SJCRH30 (cell line): ENCODE measurements around the gene MON1A. TPM values are rescaled to one million over a fixed set of nuclear protein-coding genes. Genes with fewer than 3 reads are reported as not detected.
"Not testable (repeated sequence)": the region's sequence is repeated elsewhere in the genome, so short reads cannot be mapped to it uniquely, and the experiment has no call there.

Source experiments
- DNase-seq, 2 experiments: peaks; one replicate each; pipeline ENCODE4 v3.0.0-alpha.2; 2015 to 2020
- H3K27ac ChIP-seq: fragments of 250-450 bp; sonication (Bioruptor Pico); 2 replicates; pipeline ENCODE4 v1.5.1; 2020; ENCODE audit warnings: mild to moderate bottlenecking, moderate library complexity
- H3K27me3 ChIP-seq: fragments of 250-450 bp; sonication (Bioruptor Pico); 2 replicates; pipeline ENCODE4 v1.5.1; 2020; ENCODE audit warnings: mild to moderate bottlenecking, moderate library complexity
- H3K36me3 ChIP-seq: fragments of 250-450 bp; sonication (Bioruptor Pico); 2 replicates; pipeline ENCODE4 v1.5.1; 2020; ENCODE audit warnings: mild to moderate bottlenecking, moderate library complexity
- H3K4me1 ChIP-seq: fragments of 250-450 bp; sonication (Bioruptor Pico); 2 replicates; pipeline ENCODE4 v1.5.1; 2020; ENCODE audit warnings: mild to moderate bottlenecking, moderate library complexity
- H3K4me3 ChIP-seq: fragments of 250-450 bp; sonication (Bioruptor Pico); 2 replicates; pipeline ENCODE4 v1.5.1; 2020; ENCODE audit warnings: mild to moderate bottlenecking, moderate library complexity
- H3K9me3 ChIP-seq: fragments of 250-450 bp; sonication (Bioruptor Pico); replicated peaks from 2 replicates; pipeline ENCODE4 v1.5.1; 2020; ENCODE audit warnings: mild to moderate bottlenecking, moderate library complexity
- total RNA-seq: library from RNA; depleted of rRNA; stranded (reverse); fragments of >200 nt; shearing (Covaris generic); gene quantifications from 2 replicates; pipeline ENCODE4 v1.2.3, GENCODE V29; 2014

Gene MON1A
- total RNA-seq, 1 experiment from 2014 or later: 6.1 TPM

DNA sequence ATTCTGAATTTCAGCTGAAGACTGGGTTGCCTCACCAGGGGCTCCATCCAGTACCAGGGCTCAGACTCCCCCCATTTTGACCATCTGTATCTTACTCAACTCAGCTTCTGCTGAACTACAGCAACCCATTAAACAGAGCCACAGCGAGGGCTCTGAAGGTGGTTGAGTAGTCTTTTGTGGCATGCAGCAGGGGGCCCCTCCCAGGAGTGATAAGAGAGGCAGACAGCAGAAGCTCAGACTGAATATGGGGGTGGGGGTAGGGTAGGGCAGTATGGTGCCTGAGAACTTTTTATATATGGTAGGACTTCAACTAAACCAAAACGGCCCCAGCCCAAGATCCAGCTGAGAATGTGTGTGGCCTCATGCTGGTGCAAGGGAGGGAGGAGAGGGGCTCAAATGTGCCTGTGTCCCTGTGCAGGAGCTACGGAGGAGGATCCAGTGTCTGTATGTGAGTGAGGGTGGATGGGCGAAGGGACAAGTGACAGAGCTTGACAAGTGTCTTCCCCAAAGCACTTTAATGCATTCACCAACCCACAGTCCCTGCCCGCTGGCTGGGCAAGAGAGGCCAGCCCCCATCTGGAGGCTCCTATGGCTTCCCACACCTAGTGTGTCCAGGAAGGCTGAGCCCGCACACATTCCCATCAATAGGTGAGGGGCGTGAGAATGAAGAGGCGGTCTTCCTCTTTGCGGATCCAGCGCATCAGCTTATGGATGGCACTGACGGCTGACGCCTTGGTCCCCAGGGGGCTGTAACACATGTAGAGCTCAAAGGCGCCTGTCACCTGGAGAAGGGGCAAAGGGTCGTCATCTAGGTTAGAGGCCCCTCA is 21.0 kb downstream of the MON1A start:
- no peaks in the 10 kb centered on the region for H3K36me3 ChIP-seq
- H3K27ac ChIP-seq: no peak overlapping the region
- no peaks in the 10 kb centered on the region for H3K27me3 ChIP-seq
- DNase-seq: no peak
- no peaks in the 10 kb centered on the region for H3K9me3 ChIP-seq
- H3K4me3 ChIP-seq: no peak overlapping the region
- no peaks in the 10 kb centered on the region for H3K4me1 ChIP-seq

DNA sequence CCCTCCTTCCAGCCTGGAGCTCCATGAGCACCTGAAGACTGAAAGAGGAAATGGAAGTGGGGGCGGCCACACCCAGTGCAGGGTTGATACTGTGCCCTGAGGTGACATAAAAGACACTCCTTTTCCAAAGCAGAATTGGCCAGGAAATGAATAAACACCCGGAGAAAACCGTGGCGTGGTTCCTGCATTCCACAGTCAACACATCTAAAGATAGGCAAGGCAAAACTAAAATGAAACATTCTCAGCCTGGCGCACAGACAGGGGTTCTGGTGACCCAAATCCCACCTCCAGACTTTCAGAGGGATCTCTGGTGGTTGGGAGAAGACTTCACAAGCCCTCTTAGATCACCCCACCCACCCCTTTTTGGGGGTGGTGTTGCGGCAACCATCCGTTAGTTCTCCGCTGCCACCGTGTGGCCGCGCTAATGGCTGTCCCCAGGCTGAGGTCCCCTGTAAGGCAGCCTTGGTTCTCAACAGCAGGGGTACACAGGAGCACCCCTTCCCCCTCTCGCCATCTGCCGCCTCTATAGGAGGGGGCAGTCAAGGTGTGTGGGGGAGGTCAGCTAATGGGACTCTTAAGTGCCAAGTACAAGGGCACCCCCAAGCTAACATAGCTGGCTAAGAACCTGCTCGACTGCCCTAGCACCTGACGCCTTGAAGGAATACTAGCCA is 23.4 kb downstream of the MON1A start:
- Histone ChIP-seq H3K27me3 (no peaks in the 10 kb centered on the region), H3K36me3 (no peaks in the 10 kb centered on the region), H3K4me3 (no peak overlapping the region), H3K27ac (no peak overlapping the region), H3K4me1 (no peaks in the 10 kb centered on the region), H3K9me3 (no peaks in the 10 kb centered on the region)
- DNase-seq: peak; percentile 31 to 44

DNA sequence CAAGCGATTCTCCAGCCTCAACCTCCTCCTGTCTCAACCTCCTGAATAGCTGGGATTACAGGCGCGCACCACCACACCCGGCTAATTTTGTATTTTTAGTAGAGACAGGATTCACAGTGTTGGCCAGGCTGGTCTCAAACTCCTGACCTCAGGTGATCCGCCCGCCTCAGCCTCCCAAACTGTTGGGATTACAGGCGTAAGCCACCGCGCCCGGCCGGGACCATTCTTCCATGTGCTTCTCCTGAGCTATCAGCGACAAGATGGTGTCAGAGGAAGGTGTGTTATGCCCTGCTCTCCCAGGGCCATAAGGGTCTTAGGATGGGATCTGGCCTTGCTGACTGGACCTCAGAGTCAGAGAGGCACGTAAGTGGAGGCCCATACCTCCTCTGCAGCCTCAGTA is 25.2 kb downstream of the MON1A start:
- H3K9me3 ChIP-seq, H3K4me1 ChIP-seq, H3K27ac ChIP-seq, H3K36me3 ChIP-seq, H3K4me3 ChIP-seq, DNase-seq, H3K27me3 ChIP-seq: not testable (repeated sequence)

DNA sequence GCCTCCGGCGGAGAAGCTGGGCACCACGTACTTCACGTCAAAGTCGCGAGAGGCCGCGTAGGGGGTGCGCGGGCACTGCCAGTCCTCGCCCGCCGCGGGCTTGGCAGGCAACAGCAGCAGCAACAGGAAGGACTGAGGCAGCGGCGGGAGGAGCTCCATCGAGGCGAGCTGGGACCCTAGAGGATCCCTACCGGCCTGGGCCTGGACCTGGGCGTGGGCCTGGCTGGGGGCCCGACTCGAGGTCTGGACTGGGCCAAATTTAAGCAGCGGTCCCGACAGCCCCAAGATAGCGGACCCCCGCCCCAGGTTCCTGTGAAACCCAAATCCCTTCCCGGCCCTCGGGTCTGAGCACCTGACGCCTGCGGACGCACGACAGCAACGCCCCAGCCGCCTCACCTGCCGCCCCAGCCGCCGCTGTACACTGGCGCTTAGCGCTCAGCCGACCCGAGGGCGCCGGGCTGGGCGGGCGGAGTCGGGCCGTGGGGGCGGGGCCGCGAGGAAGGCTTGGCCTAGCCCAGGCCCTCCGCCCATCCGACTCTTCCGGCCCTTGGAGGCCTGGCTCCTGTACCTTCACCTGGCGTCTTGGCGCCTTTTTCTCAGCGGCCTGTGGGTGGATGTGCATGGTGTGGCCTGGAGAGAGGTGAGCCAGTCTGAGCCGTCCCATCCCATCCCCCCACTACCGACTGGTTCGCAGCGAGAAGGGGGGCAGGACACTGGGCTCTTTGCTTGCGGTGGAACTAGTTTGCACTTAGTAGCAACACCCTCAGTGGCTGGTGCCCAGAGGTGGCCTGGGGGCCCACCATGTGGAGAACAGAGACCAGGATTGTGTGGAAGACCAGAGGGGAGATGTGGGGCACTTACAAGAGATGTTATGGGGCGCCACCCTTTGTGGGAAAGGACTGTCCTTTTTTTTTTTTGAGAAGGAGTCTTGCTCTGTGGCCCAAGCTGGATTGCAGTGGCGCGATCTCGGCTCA is 25.9 kb downstream of the MON1A start, which contains the start of gene MST1R:
Gene MST1R (minus strand): TSS at position 423 of the 974 bp plus-strand sequence. CDS start 264 bp downstream, at position 159.
- H3K4me3 ChIP-seq: no peak within 1 kb of the TSS

DNA sequence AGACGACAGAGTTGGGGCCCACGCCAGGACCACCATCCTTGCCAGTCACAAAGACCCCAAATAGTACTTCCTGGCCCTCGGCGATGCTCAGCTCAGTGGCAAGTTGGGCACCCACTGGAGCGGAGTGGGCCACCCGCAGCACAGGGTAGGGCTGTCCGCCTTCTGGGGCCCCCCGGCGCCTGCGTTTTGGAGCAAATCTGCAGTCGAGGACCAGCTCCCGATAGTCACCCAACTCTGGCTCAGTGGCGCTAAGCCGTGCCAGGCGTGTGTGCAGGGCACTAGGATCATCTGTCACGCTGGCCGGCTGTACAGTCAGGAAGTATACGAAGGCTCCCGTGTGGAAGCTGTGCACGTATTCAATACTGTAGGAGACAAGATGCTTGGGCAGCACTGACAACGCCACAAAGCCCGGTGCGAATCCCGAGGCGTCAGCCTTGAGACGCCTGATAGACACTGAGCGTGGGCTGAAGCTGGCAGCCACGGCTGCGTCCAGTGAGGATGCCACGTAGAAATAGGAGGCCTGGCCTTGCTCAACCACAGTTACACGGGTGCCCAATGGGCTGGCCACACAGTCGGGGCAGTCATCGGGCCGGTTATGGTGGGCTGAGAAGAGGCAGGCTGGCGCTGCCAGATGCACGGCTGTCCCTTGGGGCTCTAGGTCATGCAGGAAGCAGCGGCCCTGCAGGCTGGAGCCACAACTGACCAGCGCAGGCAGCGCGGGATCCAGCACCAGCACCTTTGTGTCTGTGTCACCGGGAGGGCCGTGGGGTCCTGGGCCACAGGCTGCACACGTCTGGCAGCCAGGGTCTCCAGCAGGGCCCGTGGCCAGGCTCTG is 26.9 kb downstream of the MON1A start:
- no peak overlapping the region for H3K4me3 ChIP-seq
- H3K4me1 ChIP-seq: no peaks in the 10 kb centered on the region
- DNase-seq: no peak
- H3K27me3 ChIP-seq: no peaks in the 10 kb centered on the region
- no peak overlapping the region for H3K27ac ChIP-seq
- H3K36me3 ChIP-seq: no peaks in the 10 kb centered on the region
- no peaks in the 10 kb centered on the region for H3K9me3 ChIP-seq

More for the DNA sequence above, 25.9 kb downstream of the MON1A start, which contains the start of gene MST1R:
- H3K36me3 ChIP-seq: no peaks in the 10 kb centered on the region
- H3K4me1 ChIP-seq: no peaks in the 10 kb centered on the region
- H3K27ac ChIP-seq: no peak within 1 kb of the TSS
- no peaks in the 10 kb centered on the region for H3K27me3 ChIP-seq
- DNase-seq: no peak
- H3K9me3 ChIP-seq: no peaks in the 10 kb centered on the region

DNA sequence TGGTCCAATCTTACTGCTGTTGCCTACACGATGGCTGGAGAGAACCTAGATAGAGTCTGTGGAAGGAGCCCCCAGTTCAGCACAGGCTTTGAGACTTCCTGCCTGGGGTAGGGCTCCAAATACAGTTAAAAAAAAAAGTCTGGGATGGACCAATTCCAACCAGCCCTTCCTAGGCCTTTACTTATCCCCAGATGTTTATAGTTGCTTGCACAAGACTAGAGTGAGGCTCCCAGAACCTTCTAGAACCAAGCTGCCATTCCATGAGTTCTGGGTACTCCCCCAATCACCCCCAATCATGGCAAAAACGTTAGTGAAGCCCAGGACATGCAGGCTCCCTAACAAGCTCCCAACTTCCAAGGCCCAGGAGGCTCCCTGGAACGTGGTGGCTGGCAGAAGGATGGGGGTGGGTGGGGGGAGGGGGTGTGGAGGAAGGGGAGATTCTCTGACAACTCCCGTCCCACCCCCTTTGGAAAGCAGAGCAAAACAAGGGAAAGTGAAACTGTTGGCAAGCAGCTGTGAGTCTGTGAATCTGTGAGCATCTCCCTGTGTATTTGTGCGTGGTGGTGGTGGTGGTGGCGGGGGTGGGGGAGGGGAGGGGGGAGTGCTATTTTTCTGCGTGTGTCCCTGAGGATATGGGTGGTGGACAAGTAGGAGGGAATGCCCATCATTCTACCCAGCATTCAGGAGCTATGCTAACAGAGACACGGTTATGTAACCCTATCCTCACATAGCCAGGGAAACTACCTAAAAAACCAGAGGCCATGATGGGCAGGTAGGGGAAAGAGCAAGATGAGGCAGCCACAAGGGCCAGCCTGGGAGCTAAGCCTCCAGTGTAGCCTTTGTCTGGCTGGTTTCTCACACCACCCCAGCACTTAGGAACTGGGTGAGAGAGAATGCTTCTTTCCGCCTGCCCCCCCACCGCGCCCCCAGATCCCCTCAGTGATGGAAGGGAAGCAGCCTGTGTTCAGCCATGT is 28.0 kb downstream of the MON1A start:
- Histone ChIP-seq H3K36me3 (no peaks in the 10 kb centered on the region), H3K9me3 (no peaks in the 10 kb centered on the region), H3K4me3 (no peak overlapping the region), H3K4me1 (no peaks in the 10 kb centered on the region), H3K27ac (no peak overlapping the region), H3K27me3 (no peaks in the 10 kb centered on the region)
- no peak for DNase-seq

GRCh38 chr3:49900491-49901153 is 29.0 kb downstream of the MON1A start:
- Histone ChIP-seq H3K36me3 (no peaks in the 10 kb centered on the region), H3K4me3 (no peak overlapping the region), H3K9me3 (no peaks in the 10 kb centered on the region), H3K27me3 (no peaks in the 10 kb centered on the region), H3K4me1 (no peaks in the 10 kb centered on the region), H3K27ac (no peak overlapping the region)
- no peak for DNase-seq

DNA sequence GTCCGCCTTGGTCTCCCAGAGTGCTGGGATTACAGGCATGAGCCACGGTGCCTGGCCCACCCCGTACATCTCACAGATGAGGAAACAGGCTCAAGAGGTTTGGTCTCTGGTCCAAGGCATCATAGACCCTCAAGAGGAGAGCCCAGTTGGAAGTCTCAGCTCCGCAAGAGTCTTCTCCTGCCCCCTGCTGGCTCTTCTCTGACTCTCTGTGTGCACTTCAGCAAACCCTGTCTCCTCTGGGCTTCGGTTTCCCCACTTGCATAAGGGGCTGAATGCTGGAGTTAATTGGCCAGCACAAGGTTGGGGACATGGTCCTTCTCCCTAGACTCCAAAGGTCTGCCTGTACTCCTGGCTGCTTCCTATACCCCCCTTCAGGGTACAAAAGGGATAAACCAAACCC is 29.8 kb downstream of the MON1A start:
- no peaks in the 10 kb centered on the region for H3K4me1 ChIP-seq
- no peaks in the 10 kb centered on the region for H3K36me3 ChIP-seq
- no peak overlapping the region for H3K27ac ChIP-seq
- no peaks in the 10 kb centered on the region for H3K27me3 ChIP-seq
- H3K4me3 ChIP-seq: no peak overlapping the region
- no peaks in the 10 kb centered on the region for H3K9me3 ChIP-seq
- peak; percentile 17 to 54 for DNase-seq

- no peak for DNase-seq
- Histone ChIP-seq H3K9me3 (no peaks in the 10 kb centered on the region), H3K27me3 (no peaks in the 10 kb centered on the region), H3K4me1 (no peaks in the 10 kb centered on the region), H3K27ac (no peak overlapping the region), H3K4me3 (no peak overlapping the region), H3K36me3 (no peaks in the 10 kb centered on the region)
Observed at GRCh38 chr3:49898991-49899390, 30.6 kb downstream of the MON1A start.

DNA sequence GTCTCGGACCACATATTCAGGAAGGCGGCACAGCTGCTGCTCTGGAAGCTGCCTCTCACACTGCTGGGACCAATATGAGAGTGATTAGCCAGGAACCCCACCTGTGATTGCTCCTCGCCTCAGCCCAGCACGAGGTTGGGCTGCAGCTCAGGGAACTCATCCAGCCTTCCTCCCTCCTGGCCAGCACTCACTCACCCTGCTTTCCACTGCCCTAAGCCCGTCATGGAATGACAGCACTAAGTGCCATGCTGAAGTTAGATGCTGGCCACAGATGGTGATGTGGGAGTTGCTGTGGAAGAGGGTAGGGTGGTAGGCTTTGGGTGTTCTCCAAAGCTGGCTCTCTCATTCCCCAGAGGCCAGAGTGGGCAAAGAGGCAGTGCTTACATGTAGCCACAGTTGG is 33.3 kb downstream of the MON1A start:
- Histone ChIP-seq H3K4me3 (no peak overlapping the region), H3K4me1 (no peaks in the 10 kb centered on the region), H3K27ac (no peak overlapping the region), H3K36me3 (no peaks in the 10 kb centered on the region), H3K9me3 (no peaks in the 10 kb centered on the region), H3K27me3 (no peaks in the 10 kb centered on the region)
- DNase-seq: no peak

DNA sequence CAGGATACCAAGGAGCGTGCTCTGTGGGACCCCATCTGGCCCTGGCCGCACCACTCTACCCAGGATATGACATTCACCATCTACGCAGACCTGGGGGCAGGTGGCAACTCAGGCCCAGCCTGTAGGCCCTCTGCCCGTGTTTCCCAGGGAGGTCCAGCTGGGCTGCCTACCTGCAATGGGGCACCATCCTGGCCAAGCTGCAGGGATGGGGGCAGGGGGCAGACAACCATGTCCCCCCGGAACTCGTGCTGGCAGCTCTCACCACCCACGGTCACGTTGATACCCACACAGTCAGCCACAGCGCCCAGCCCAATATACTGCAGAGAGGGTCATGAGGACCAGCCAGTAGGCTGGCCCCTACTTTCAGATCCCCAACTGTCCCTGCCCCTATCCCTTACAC is 33.8 kb downstream of the MON1A start:
- no peaks in the 10 kb centered on the region for H3K36me3 ChIP-seq
- H3K9me3 ChIP-seq: no peaks in the 10 kb centered on the region
- no peak overlapping the region for H3K4me3 ChIP-seq
- no peaks in the 10 kb centered on the region for H3K27me3 ChIP-seq
- H3K27ac ChIP-seq: no peak overlapping the region
- H3K4me1 ChIP-seq: no peaks in the 10 kb centered on the region
- no peak for DNase-seq

GRCh38 chr3:49889296-49889695 is 40.3 kb downstream of the MON1A start:
- H3K27me3 ChIP-seq: no peaks in the 10 kb centered on the region
- H3K9me3 ChIP-seq: no peaks in the 10 kb centered on the region
- H3K27ac ChIP-seq: no peak overlapping the region
- DNase-seq: peak; percentile 40 to 73
- H3K36me3 ChIP-seq: no peaks in the 10 kb centered on the region
- peaks cover 11% of the 10 kb centered on the region for H3K4me1 ChIP-seq
- no peak overlapping the region for H3K4me3 ChIP-seq

DNA sequence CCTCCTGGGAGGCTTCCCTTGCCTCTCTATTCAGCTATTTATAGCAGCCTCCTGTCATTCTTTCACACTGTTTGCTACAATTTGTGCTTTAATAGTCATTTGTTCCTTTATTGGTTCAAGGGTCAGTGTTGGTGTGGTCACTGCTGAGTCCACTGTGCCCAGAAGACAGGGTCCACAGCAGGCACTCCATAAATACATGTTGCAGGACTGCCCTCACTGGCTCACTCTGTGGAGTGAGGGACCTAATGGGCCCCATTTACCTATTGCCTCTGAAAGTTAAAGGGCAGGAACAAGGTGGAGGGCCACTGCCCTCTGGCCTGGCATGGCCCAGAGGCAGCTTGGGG is 42.7 kb downstream of the MON1A start:
- H3K36me3 ChIP-seq: no peaks in the 10 kb centered on the region
- no peak for DNase-seq
- H3K27me3 ChIP-seq: no peaks in the 10 kb centered on the region
- H3K9me3 ChIP-seq: no peaks in the 10 kb centered on the region
- H3K4me3 ChIP-seq: no peak overlapping the region
- no peak overlapping the region for H3K27ac ChIP-seq
- H3K4me1 ChIP-seq: peaks cover 11% of the 10 kb centered on the region
